GM12878 (cell line): ENCODE results near the gene HOXB2. TPM values are rescaled to one million over a fixed set of nuclear protein-coding genes. Genes with fewer than 3 reads are reported as not detected.
A peak's percentile ranks its signal among the peaks of the same experiment; 100 is the strongest.

Source experiments
- ATAC-seq: fragments of 200-7000 bp; cut with Tn5 transposase; 3 replicates; pipeline ENCODE4 v1.9.1; 2020; ENCODE audit warnings: mild to moderate bottlenecking, moderate library complexity
- BruUV-seq: library from RNA; stranded (reverse); fragments of 400-500 nt; replicated peaks from 2 replicates; lab custom pipeline; 2021; lab: Mats Ljungman, UMichigan
- CTCF ChIA-PET: fragments of 300-600 bp; sonication (Branson Sonifier 250); formaldehyde crosslinking; extraction: SDS; loops from one replicate; lab custom pipeline; 2021; ENCODE audit warnings: inconsistent platforms; lab: Yijun Ruan, JAX
- POLR2A ChIA-PET: fragments of 350-600 bp; formaldehyde crosslinking; extraction: SDS; loops from one replicate; lab custom pipeline; 2021; ENCODE audit warnings: inconsistent platforms; lab: Charles Lee
- RAD21 ChIA-PET: fragments of 300-600 bp; sonication (Branson Sonifier 250); formaldehyde crosslinking; loops from one replicate; lab custom pipeline; 2023; ENCODE audit warnings: antibody characterized with exemption; ENCODE audit not compliant: unreplicated experiment; lab: Charles Lee
- SMC1A ChIA-PET: fragments of 300-600 bp; sonication (Branson Sonifier 250); formaldehyde crosslinking; loops from one replicate; lab custom pipeline; 2023; ENCODE audit not compliant: unreplicated experiment, uncharacterized antibody; lab: Charles Lee
- DNase-seq: peaks from one replicate; pipeline ENCODE4 v3.0.0-alpha.2; 2011; ENCODE audit warnings: low read depth, low spot score
- FAIRE-seq: peaks from 3 replicates; lab custom pipeline; 2011; peaks lifted over from hg19 to GRCh38; lab: Jason Lieb, UNC
- H2AFZ ChIP-seq: 2 replicates; pipeline ENCODE4 v1.6.0; 2011; ENCODE audit warnings: low read depth, low read length, control low read depth; ENCODE audit not compliant: control insufficient read depth
- H3K27ac ChIP-seq: 2 replicates; pipeline ENCODE4 v1.5.1; 2011; ENCODE audit warnings: control low read depth; ENCODE audit not compliant: control insufficient read depth, insufficient read depth
- H3K27me3 ChIP-seq, 2 experiments: replicated peaks in 1 of 2; 2 replicates each; pipeline versions ENCODE4 v1.6.0 to v1.6.1; 2011; ENCODE audit warnings: low read length in 1 of 2; ENCODE audit not compliant: control insufficient read depth in 2 of 2, insufficient read depth in 2 of 2
- H3K36me3 ChIP-seq, 2 experiments: 2 replicates each; pipeline ENCODE4 v1.5.1; 2011; ENCODE audit warnings: low read length in 1 of 2; ENCODE audit not compliant: control insufficient read depth in 2 of 2, insufficient read depth in 2 of 2
- H3K4me1 ChIP-seq: 2 replicates; pipeline ENCODE4 v1.6.1; 2011; ENCODE audit warnings: mild to moderate bottlenecking, low read length, moderate library complexity, mixed read lengths; ENCODE audit not compliant: control insufficient read depth, insufficient read depth
- H3K4me2 ChIP-seq: 2 replicates; pipeline ENCODE4 v1.6.0; 2011; ENCODE audit warnings: control low read depth; ENCODE audit not compliant: control insufficient read depth, insufficient read depth
- H3K4me3 ChIP-seq: fragments of 200-600 bp; sonication (generic); 2 replicates; pipeline ENCODE4 v1.5.1; 2016
- H3K79me2 ChIP-seq: 2 replicates; pipeline ENCODE4 v1.6.0; 2011; ENCODE audit warnings: low read length; ENCODE audit not compliant: control insufficient read depth, insufficient read depth
- H3K9ac ChIP-seq: 2 replicates; pipeline ENCODE4 v1.8.0; 2011; ENCODE audit warnings: low read length, control low read depth, mixed read lengths; ENCODE audit not compliant: control insufficient read depth, insufficient read depth
- H3K9me3 ChIP-seq: replicated peaks from 3 replicates; pipeline ENCODE4 v1.5.1; 2011; ENCODE audit warnings: mild to moderate bottlenecking, low read length; ENCODE audit not compliant: control insufficient read depth, insufficient read depth
- H4K20me1 ChIP-seq: 2 replicates; pipeline ENCODE4 v1.6.0; 2011; ENCODE audit not compliant: control insufficient read depth, insufficient read depth
- BHLHE40 ChIP-seq, 2 experiments: fragments of 450-650 bp in 1 of 2; IDR thresholded peaks; 2 replicates each; pipeline ENCODE4 v1.6.1; 2011 to 2017; ENCODE audit warnings: low read depth in 2 of 2, borderline replicate concordance in 1 of 2, improper control_type of control experiment in 1 of 2, low read length in 1 of 2, mild to moderate bottlenecking in 1 of 2
- CEBPB ChIP-seq, 2 experiments: fragments of 150-350 bp in 1 of 2; IDR thresholded peaks; 2 replicates each; pipeline ENCODE4 v1.6.1; 2012 to 2014; ENCODE audit warnings: low read depth in 2 of 2, low read length in 2 of 2, borderline replicate concordance in 1 of 2, inconsistent platforms in 1 of 2
- FOXM1 ChIP-seq: IDR thresholded peaks from 2 replicates; pipeline ENCODE4 v1.6.1; 2012; ENCODE audit warnings: low read depth, mild to moderate bottlenecking, inconsistent platforms, low read length, moderate library complexity
- JUNB ChIP-seq: IDR thresholded peaks from 2 replicates; pipeline ENCODE4 v1.6.1; 2016; ENCODE audit warnings: antibody characterized with exemption, mild to moderate bottlenecking
- MAX ChIP-seq: IDR thresholded peaks from 2 replicates; pipeline ENCODE4 v1.6.1; 2012; ENCODE audit warnings: low read depth, low read length, improper control_type of control experiment
- SREBF2 ChIP-seq: IDR thresholded peaks from 2 replicates; pipeline ENCODE4 v1.6.1; 2012; ENCODE audit warnings: mild to moderate bottlenecking, low read length
- ZBED1 ChIP-seq: IDR thresholded peaks from 2 replicates; pipeline ENCODE4 v1.6.1; 2016; ENCODE audit warnings: borderline replicate concordance
- ZBTB33 ChIP-seq: fragments of 450-650 bp; IDR thresholded peaks from 2 replicates; pipeline ENCODE4 v1.6.1; 2017; ENCODE audit warnings: mild to moderate bottlenecking
- WGBS: methylation state at CpG from one replicate; pipeline ENCODE4 v1.1.6; 2016; ENCODE audit warnings: low lambda C conversion rate; ENCODE audit not compliant: insufficient replicate concordance, insufficient coverage; ENCODE audit errors: missing lambda C conversion rate; 5-methylcytosine and 5-hydroxymethylcytosine counted together
- in situ Hi-C: fragments of 300-500 bp; cut with MboI; formaldehyde crosslinking; loops from 9 replicates; pipeline ENCODE4 v1.14.3; 2018; ENCODE audit warnings: mixed read lengths
- intact Hi-C: fragments of 100-400 bp; cut with micrococcal nuclease; formaldehyde crosslinking; loops from one replicate; pipeline ENCODE4 v1.14.2; 2022; ENCODE audit not compliant: unreplicated experiment
- polyA plus RNA-seq, 11 experiments: library from polyadenylated mRNA; depleted of rRNA in 4 of 11; unstranded in 6 of 11; stranded (reverse) in 5 of 11; fragments of >200 nt; fragmentation: Nextera tagmentation in 4 of 11; fragmentation: Illumina TruSeq in 1 of 11; extraction: Ambion mirVana in 4 of 11; extraction: Trizol in 1 of 11; gene quantifications; 1 replicate in 1 of 11; 2 replicates in 10 of 11; pipeline versions ENCODE4 v1.2.1 to v1.2.3, GENCODE V29; 2011 to 2016; ENCODE audit warnings: inconsistent platforms in 2 of 11, missing spikeins in 2 of 11, low read depth in 1 of 11
- total RNA-seq, 4 experiments: library from RNA; depleted of rRNA in 3 of 4; stranded (reverse); fragments of >200 nt in 3 of 4; fragmentation: Illumina TruSeq in 1 of 4; extraction: Trizol in 1 of 4; gene quantifications; 2 replicates each; pipeline versions ENCODE4 v1.2.1 to v1.2.3, GENCODE V29; 2013 to 2021

The HOXB2 gene
- total and polyA plus RNA-seq, 10 of the 15 experiments (the other 5 are each of a cell fraction or from before 2014, with no cell fraction given) = 0.16 to 8.8 (median 2.3) TPM

- in situ Hi-C loops = no loop called here
- CTCF ChIA-PET = no interaction called here
These were observed 630 bp upstream of the HOXB2 start for GRCh38 chr17:48545539-48545938.

More at GRCh38 chr17:48545539-48545938, 630 bp upstream of the HOXB2 start:
- Histone ChIP-seq H3K27me3 (peaks cover 0 to 4% of the 10 kb centered on the region in 2 experiments; a peak in 1 of 4 replicates), H3K9ac (no peak overlapping the region), H4K20me1 (no peaks in the 10 kb centered on the region), H3K36me3 (peaks cover 0 to 5% of the 10 kb centered on the region in 2 experiments; a peak in 2 of 4 replicates), H3K79me2 (peaks cover 12% of the 10 kb centered on the region), H3K9me3 (no peaks in the 10 kb centered on the region), H2AFZ (no peak overlapping the region), H3K4me2 (peak overlapping the region; percentile 67), H3K4me3 (no peak overlapping the region), H3K4me1 (peaks cover 7% of the 10 kb centered on the region), H3K27ac (no peak overlapping the region)
- ATAC-seq (no peak), FAIRE-seq (no peak), DNase-seq (no peak)
- RAD21 ChIA-PET = interaction anchor here (0.7 kb wide), 1 partner anchor 41 kb away, joined by 4 read pairs; no protein-coding TSS in a partner anchor
- no peak for TF ChIP-seq ZBTB33
- TF ChIP-seq MAX = no peak
- TF ChIP-seq BHLHE40 (IDR thresholded peaks at IDR 0.05; ENCODE audit: borderline replicate concordance in 1 of 2, low read depth in 2 of 2, low read length in 1 of 2) = no peak
- TF ChIP-seq JUNB = no peak
- TF ChIP-seq SREBF2 = no peak
- TF ChIP-seq CEBPB (IDR thresholded peaks at IDR 0.05; ENCODE audit: borderline replicate concordance in 1 of 2, low read depth in 2 of 2, low read length in 2 of 2) = no peak
- no peak for TF ChIP-seq FOXM1
- no peak for TF ChIP-seq ZBED1
- SMC1A ChIA-PET = no interaction called here
- WGBS = 100% methylated on average over 1 of the region's 1 CpG
- no TSS peak for BruUV-seq
- intact Hi-C loops = no loop called here
- POLR2A ChIA-PET = interaction anchor here (0.9 kb wide), 2 partner anchors 21 to 45 kb away, joined by 3 read pairs; no protein-coding TSS in a partner anchor
